Vagina (tissue), 2 donors: ENCODE results near the gene PMPCB. TPM values are rescaled to one million over a fixed set of nuclear protein-coding genes. Genes with fewer than 3 reads are reported as not detected.
"Not testable (repeated sequence)": the region's sequence is repeated elsewhere in the genome, so short reads cannot be mapped to it uniquely, and the experiment has no call there.

Experiments used
- DNase-seq, 2 donors: peaks; one replicate each; pipeline ENCODE4 v3.0.0-alpha.2; 2017; ENCODE audit errors: extremely low spot score in 2 of 2
- H3K27ac ChIP-seq: fragments of 200-600 bp; sonication (generic); one replicate; pipeline ENCODE4 v1.5.1; 2019
- H3K27me3 ChIP-seq: fragments of 200-600 bp; sonication (generic); one replicate; pipeline ENCODE4 v1.5.1; 2019
- H3K36me3 ChIP-seq, 2 donors: fragments of 200-600 bp; sonication (generic); one replicate each; pipeline ENCODE4 v1.5.1; 2017 to 2019
- H3K4me1 ChIP-seq: fragments of 200-600 bp; sonication (generic); one replicate; pipeline ENCODE4 v1.5.1; 2019
- H3K4me3 ChIP-seq, 2 donors: fragments of 200-600 bp; sonication (generic); 1 replicate in 1 of 2; 2 replicates in 1 of 2; pipeline ENCODE4 v1.5.1; 2016 to 2019
- H3K9me3 ChIP-seq: fragments of 200-600 bp; sonication (generic); one replicate; pipeline ENCODE4 v1.5.1; 2019
- POLR2A ChIP-seq, 2 donors: fragments of 450-650 bp; IDR thresholded peaks; one replicate each; pipeline ENCODE4 v1.6.1; 2017; ENCODE audit warnings: antibody characterized with exemption in 2 of 2, mild to moderate bottlenecking in 2 of 2, moderate library complexity in 2 of 2
- POLR2AphosphoS5 ChIP-seq, 2 donors: sonication (generic); formaldehyde crosslinking; IDR thresholded peaks; one replicate each; pipeline ENCODE4 v1.9.0; 2017; ENCODE audit warnings: antibody characterized with exemption in 2 of 2, mild to moderate bottlenecking in 2 of 2, low read depth in 1 of 2; ENCODE audit not compliant: insufficient read depth in 1 of 2
- intact Hi-C: fragments of 100-400 bp; cut with DNase I; formaldehyde crosslinking; loops from one replicate; pipeline ENCODE4 v1.15.1; 2023
- total RNA-seq: library from RNA; depleted of rRNA; stranded (reverse); fragments of >200 nt; gene quantifications from one replicate; pipeline ENCODE4 v1.2.3, GENCODE V29; 2016
- TF ChIP-seq, protein P1 (sequence below), 3 experiments: fragments of 450-650 bp in 2 of 3; fragments of 200-600 bp in 1 of 3; sonication (generic) in 1 of 3; IDR thresholded peaks; one replicate each; pipeline ENCODE4 v1.5.1; 2017 to 2019; ENCODE audit warnings: antibody characterized with exemption in 3 of 3, mild to moderate bottlenecking in 2 of 3, moderate library complexity in 2 of 3

The PMPCB gene, protein sequence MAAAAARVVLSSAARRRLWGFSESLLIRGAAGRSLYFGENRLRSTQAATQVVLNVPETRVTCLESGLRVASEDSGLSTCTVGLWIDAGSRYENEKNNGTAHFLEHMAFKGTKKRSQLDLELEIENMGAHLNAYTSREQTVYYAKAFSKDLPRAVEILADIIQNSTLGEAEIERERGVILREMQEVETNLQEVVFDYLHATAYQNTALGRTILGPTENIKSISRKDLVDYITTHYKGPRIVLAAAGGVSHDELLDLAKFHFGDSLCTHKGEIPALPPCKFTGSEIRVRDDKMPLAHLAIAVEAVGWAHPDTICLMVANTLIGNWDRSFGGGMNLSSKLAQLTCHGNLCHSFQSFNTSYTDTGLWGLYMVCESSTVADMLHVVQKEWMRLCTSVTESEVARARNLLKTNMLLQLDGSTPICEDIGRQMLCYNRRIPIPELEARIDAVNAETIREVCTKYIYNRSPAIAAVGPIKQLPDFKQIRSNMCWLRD
- total RNA-seq, result 28.7 TPM

DNA sequence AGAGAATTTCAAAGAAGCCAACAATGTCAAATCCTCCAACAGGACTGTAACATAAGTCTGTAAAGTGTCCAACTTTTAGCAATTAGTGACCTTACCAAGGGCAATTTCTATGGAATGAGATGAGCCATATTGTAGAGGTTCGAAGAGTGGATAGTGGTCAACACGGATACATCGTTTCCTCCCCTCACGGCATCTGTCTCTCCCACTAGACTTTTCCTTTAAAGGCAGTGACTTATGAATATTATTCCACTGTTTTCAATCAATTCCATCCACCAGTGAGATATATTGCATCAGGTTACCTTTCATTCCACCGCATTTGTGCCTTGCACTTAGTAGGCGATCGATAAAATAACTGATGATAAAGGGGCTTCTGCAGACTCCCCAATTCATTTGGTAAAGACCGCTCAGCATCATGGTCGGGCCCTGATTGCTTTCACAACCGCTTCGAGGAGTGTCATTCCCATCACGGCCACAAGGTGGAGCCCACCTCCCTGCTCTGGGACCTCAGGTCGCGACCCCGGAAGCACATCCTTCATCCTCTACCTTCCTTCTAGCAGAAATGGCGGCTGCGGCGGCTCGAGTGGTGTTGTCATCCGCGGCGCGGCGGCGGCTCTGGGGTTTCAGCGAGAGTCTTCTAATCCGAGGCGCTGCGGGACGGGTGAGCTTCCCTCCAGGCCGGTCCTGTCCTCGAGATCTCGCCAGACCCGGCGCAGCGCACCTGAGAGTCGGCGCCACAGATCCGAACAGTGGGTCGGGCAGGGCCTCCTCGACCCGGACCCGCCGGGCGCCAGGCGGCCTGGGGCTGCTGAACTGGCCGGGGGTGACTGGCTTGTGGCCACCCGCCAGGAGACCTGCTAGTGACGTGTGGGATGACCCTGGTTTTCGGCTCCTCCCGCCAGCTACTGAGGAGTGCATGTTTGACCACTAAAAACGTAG lies at the start of gene PMPCB:
Gene PMPCB (plus strand): TSS at position 535 of the 936 bp plus-strand sequence. CDS start 25 bp downstream, at position 560.
- Histone ChIP-seq H3K4me1 (peaks cover 21% of the 10 kb centered on the region), H3K27me3 (no peaks in the 10 kb centered on the region), H3K27ac (peak within 1 kb of the TSS; percentile 84), H3K9me3 (no peaks in the 10 kb centered on the region), H3K36me3 (peaks cover 0 to 26% of the 10 kb centered on the region in 2 donors), H3K4me3 (peak within 1 kb of the TSS; percentile 89 to 96)
- TF ChIP-seq POLR2A (IDR thresholded peaks at IDR 0.05) (no peak), POLR2AphosphoS5 (IDR thresholded peaks at IDR 0.05; ENCODE audit: insufficient read depth in 1 of 2, low read depth in 1 of 2) (peak; percentile 81 to 85)
- TF ChIP-seq, protein P1, sequence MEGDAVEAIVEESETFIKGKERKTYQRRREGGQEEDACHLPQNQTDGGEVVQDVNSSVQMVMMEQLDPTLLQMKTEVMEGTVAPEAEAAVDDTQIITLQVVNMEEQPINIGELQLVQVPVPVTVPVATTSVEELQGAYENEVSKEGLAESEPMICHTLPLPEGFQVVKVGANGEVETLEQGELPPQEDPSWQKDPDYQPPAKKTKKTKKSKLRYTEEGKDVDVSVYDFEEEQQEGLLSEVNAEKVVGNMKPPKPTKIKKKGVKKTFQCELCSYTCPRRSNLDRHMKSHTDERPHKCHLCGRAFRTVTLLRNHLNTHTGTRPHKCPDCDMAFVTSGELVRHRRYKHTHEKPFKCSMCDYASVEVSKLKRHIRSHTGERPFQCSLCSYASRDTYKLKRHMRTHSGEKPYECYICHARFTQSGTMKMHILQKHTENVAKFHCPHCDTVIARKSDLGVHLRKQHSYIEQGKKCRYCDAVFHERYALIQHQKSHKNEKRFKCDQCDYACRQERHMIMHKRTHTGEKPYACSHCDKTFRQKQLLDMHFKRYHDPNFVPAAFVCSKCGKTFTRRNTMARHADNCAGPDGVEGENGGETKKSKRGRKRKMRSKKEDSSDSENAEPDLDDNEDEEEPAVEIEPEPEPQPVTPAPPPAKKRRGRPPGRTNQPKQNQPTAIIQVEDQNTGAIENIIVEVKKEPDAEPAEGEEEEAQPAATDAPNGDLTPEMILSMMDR (IDR thresholded peaks at IDR 0.05), result peak; percentile 70 to 92 (median 88)
- peak in 1 of 2 donors; percentile 92 for DNase-seq
- intact Hi-C loops, result no loop called here

DNA sequence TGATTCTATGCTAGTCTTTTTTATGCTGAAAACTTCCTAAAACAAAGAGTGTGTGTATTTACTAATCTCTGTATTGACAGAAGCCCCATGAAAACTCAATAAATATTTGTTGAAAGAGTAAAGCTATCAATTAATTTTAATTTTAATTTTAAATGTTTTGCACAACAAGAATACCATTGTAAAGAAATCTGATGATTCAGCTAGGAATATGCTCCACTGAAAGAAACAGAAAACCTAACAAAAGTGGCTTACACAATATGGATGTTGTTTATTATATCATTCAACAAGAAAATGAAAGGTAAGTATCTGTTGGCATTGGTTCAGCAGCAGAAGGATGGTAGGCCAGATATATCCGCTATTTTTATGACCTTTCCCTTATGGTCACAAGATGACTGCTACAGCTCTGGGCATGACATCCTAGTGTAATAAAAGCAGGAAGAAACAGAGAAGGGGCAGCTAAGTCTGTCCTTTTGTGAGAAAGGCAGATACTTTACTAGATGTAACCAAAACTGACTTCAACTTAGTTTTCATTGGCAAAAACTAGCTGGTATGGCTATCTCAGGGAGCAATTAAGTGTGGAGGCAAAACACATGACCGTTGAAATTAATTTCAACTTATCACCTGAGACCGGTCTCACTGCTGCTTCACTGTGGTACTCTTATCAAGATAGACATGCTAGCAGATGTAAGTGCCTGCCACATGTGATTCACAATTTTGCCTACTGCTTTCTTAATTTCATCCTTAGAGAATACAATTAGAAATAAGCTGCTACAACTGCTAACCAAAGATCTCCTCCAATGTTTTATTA lies 43.3 kb upstream of the PMPCB start:
- H3K27ac ChIP-seq, H3K4me1 ChIP-seq, H3K9me3 ChIP-seq, H3K4me3 ChIP-seq, intact Hi-C loops, DNase-seq, H3K36me3 ChIP-seq, H3K27me3 ChIP-seq: not testable (repeated sequence)

DNA sequence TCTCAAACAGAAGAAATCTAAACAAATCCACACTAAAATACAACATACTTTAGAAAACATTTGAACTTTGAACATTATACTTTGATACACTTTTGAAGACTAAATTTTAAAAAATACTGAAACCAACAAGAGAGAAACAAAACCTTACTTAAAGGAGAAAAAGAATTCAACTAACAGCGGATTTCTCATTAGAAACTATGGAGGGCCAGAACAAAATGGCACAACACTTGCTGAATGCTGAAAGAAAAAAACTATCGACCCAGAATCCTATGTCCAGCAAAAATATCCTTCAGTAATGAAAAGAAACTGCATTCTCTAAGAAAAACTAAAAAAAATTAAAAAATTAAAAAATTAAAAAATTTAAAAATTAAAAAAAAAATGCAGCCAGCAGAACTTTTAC lies 33.2 kb upstream of the PMPCB start:
- intact Hi-C loops, result not testable (repeated sequence)

DNA sequence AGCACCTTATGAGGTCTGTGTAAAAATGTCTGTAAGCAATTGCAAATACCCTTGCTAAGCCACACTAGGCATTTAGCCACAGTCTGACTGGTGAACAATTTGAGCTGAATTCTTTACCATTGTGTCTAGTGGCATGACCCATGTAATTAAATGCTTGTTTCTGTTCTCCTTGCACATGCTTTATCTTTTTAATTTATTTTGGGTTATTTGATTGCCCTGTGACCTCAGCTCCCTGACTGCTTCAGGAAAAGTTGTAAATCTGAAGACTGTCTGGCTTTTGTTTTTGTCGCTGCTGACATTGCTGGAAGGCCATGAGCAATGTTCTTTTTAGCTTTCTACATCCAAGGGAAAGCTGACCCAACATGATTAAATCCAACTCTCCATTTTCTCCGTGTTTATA lies 31.0 kb upstream of the PMPCB start:
- not testable (repeated sequence) for DNase-seq, H3K4me3 ChIP-seq

More for the DNA sequence above, 33.2 kb upstream of the PMPCB start:
- H3K36me3 ChIP-seq, H3K27ac ChIP-seq, H3K4me3 ChIP-seq, H3K4me1 ChIP-seq, H3K27me3 ChIP-seq, DNase-seq, H3K9me3 ChIP-seq: not testable (repeated sequence)

DNA sequence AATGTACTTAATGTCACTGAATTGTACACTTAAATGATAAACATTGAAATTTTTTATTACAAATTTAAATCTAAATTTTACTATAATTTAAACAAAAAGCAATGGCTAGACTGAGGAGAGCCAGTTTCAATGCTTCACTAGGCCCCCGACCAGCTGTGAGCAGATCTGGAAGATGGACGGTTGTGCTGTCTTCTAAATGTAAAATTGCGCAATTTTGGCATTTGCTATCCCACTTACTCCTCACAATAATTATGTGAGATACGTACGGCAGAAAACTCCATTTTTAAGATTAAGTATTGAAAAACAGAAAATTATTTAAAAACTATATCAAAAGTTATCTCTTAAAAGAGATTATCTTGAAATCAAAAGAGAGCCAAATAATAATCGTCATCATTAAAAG lies 23.9 kb upstream of the PMPCB start:
- DNase-seq, intact Hi-C loops, H3K4me3 ChIP-seq, H3K27me3 ChIP-seq, H3K9me3 ChIP-seq, H3K4me1 ChIP-seq, H3K27ac ChIP-seq, H3K36me3 ChIP-seq: not testable (repeated sequence)

More for the DNA sequence above, 31.0 kb upstream of the PMPCB start:
- H3K27ac ChIP-seq, H3K9me3 ChIP-seq, H3K36me3 ChIP-seq, H3K27me3 ChIP-seq, intact Hi-C loops, H3K4me1 ChIP-seq: not testable (repeated sequence)

DNA sequence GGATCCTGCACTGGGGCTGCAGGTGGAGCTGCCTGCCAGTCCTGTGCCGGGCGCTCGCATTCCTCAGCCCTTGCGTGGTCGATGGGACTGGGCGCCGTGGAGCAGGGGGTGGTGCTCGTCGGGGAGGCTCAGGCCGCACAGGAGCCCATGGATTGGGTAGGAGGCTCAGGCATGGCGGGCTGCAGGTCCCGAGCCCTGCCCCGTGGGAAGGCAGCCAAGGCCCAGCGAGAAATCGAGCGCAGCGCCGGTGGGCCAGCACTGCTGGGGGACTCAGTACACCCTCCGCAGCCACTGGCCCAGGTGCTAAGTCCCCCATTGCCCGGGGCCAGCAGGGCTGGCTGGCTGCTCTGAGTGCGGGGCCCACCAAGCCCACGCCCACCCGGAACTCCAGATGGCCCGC lies 22.4 kb upstream of the PMPCB start:
- intact Hi-C loops, result not testable (repeated sequence)

DNA sequence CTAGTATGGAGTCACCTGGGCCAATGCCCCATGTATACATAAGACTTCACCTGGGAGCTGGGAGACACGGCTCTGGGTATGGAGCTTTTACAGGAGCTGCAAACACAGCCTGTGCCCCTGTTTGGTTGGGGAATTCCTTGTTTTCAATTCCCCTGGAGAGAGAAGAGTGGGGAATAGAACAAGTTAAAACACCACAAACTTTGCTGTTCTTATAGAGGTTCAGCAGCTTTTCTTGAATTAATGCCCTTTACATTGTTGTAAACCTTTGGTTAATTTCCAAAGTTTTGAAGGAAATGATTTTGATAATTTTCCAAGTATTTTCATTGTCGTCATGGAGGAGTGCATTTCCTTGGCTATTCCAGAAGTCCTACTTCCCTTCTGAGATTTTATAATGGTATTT lies 19.0 kb upstream of the PMPCB start:
- DNase-seq, H3K27me3 ChIP-seq, H3K4me3 ChIP-seq, H3K27ac ChIP-seq, intact Hi-C loops, H3K9me3 ChIP-seq, H3K36me3 ChIP-seq: not testable (repeated sequence)
- peaks cover 10% of the 10 kb centered on the region for H3K4me1 ChIP-seq

More for the DNA sequence above, 22.4 kb upstream of the PMPCB start:
- H3K4me3 ChIP-seq, H3K36me3 ChIP-seq, H3K9me3 ChIP-seq, H3K27ac ChIP-seq, H3K4me1 ChIP-seq, H3K27me3 ChIP-seq, DNase-seq: not testable (repeated sequence)

DNA sequence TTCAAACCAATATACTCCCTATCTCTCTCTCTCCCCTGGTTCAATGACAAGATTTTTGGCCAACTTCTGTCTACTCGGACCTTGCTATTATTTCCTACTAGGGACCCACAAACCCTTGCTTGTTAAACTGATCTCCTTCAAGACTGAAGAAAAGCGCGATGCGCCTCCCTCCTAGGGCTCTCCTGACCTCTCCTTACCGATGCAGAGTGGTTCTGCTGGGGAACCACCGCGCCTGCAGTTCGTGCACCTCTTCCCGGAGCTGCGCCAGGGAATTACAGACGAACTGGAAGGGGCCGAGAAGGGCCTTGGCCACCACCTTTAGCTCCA lies 17.6 kb upstream of the PMPCB start:
- H3K9me3 ChIP-seq, intact Hi-C loops: not testable (repeated sequence)
- H3K4me3 ChIP-seq, result peak overlapping the region; percentile 61 to 72

DNA sequence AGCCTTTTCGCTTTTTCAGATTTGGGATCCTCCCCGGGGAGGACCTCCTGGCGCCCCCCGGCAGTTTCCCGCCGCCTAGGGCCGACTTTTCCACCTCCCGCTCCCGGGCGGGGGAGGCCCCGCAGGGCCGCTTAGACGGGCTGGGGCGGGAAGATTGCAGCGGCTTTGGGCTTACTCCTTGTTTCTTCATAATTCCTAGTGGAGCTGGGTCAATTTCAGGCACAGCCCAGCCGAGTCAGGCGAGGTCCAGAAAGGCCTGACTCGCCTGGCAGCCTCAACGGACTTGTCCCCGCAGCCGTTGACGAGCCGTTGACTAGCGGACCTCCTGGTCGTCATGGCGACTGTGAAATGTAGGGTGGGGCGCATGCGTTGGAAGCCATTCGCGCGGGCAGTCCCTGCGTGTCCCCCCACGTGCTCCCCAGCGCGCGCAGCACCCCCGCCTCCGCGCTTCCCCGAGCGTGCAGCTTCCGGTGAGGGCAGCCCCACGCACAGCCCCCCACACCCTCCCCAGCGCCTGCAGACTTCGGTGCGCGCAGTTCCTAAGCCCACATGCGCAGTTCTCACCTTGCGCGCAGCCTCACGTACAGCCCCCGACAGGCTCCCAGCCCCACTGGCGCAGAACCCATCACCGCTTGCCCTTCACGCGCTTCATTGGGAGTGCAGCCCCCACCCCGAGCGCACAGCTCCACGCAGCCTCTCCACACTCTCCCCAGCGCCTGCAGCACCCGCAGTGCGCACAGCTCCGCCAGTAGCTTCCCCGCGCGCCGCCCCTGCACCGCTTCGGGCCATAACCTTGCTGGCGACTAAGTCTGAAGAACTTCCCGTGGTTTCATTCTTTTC lies 17.1 kb upstream of the PMPCB start:
- peak overlapping the region; percentile 61 to 72 for H3K4me3 ChIP-seq
- intact Hi-C loops, H3K9me3 ChIP-seq, H3K36me3 ChIP-seq, H3K27me3 ChIP-seq, DNase-seq: not testable (repeated sequence)
- peaks cover 10% of the 10 kb centered on the region for H3K4me1 ChIP-seq
- peak overlapping the region; percentile 1 for H3K27ac ChIP-seq

More for the DNA sequence above, 17.6 kb upstream of the PMPCB start:
- H3K27me3 ChIP-seq, DNase-seq, H3K36me3 ChIP-seq: not testable (repeated sequence)
- Histone ChIP-seq H3K27ac (peak overlapping the region; percentile 1), H3K4me1 (peaks cover 10% of the 10 kb centered on the region)

DNA sequence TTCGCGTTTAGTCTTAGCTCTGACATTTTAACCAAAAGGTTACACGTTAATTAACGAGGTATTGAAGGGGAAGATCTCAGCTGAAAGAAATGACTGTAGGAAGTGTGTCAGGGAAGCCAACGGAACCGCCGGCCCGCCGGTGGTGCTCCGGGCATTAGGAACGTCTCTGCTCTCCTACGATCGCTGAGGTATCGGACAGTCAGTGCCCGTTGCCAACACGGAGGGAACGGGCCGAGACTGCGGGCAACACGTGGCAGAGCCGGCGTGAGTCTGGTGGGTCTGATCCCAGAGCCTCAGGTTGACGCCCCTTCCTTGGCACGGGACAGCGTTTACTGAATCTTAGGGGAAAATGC lies 16.5 kb upstream of the PMPCB start:
- peak overlapping the region; percentile 61 to 72 for H3K4me3 ChIP-seq
- DNase-seq, H3K36me3 ChIP-seq, H3K27me3 ChIP-seq, H3K9me3 ChIP-seq, intact Hi-C loops: not testable (repeated sequence)
- H3K27ac ChIP-seq, result peak overlapping the region; percentile 1
- peaks cover 10% of the 10 kb centered on the region for H3K4me1 ChIP-seq
